Loucy (cell line): Measurements from ENCODE around the gene ZNF521.

Experiments
- CTCF ChIP-seq: fragments of 200-600 bp; sonication (generic); conservative IDR thresholded peaks from 2 replicates; pipeline ENCODE4 v1.5.1; 2014; ENCODE audit warnings: mild to moderate bottlenecking, antibody characterized with exemption, low read length
- EZH2phosphoT487 ChIP-seq: fragments of 200-600 bp; IDR thresholded peaks from 2 replicates; pipeline ENCODE4 v1.6.1; 2018; ENCODE audit warnings: antibody characterized with exemption, mild to moderate bottlenecking, moderate library complexity, borderline replicate concordance

- TF ChIP-seq CTCF (no peak), EZH2phosphoT487 (no peak)
Measured at GRCh38 chr18:25125680-25126079, 226.3 kb downstream of the ZNF521 start.
